Activated CD8-positive, alpha-beta memory T cell treated with anti-CD3 and anti-CD28 coated beads, Interleukin-2, amount 50 U/mL, for 24 hours (primary cell): Measurements from ENCODE around the gene CTSK.
"Not testable (repeated sequence)": the region's sequence is repeated elsewhere in the genome, so short reads cannot be mapped to it uniquely, and the experiment has no call there.

Experiments
- DNase-seq: peaks from one replicate; pipeline ENCODE4 v3.0.0-alpha.2; 2020; ENCODE audit errors: extremely low read depth

The CTSK gene

GRCh38 chr1:150805899-150806298 lies 2.2 kb downstream of the CTSK start:
- no peak for DNase-seq

- DNase-seq = no peak
Observed at GRCh38 chr1:150804671-150805070, 3.4 kb downstream of the CTSK start.

- no peak for DNase-seq
Observed at GRCh38 chr1:150799089-150799488, 9.0 kb downstream of the CTSK start.

- no peak for DNase-seq
Observed at GRCh38 chr1:150798525-150798924, 9.5 kb downstream of the CTSK start.

GRCh38 chr1:150796374-150796773 lies 11.7 kb downstream of the CTSK start:
- DNase-seq = no peak

GRCh38 chr1:150793778-150794177 lies 14.3 kb downstream of the CTSK start:
- not testable (repeated sequence) for DNase-seq

- no peak for DNase-seq
Observed at GRCh38 chr1:150793221-150793620, 14.8 kb downstream of the CTSK start.

GRCh38 chr1:150791585-150791984 lies 16.5 kb downstream of the CTSK start:
- no peak for DNase-seq

- no peak for DNase-seq
Observed at GRCh38 chr1:150789396-150789795, 18.7 kb downstream of the CTSK start.

- no peak for DNase-seq
Observed at GRCh38 chr1:150788946-150789345, 19.1 kb downstream of the CTSK start.

- DNase-seq = no peak
Observed at GRCh38 chr1:150787455-150787854, 20.6 kb downstream of the CTSK start.

GRCh38 chr1:150780510-150780909 lies 27.6 kb downstream of the CTSK start:
- no peak for DNase-seq

- DNase-seq = no peak
Observed at GRCh38 chr1:150778409-150778808, 29.7 kb downstream of the CTSK start.

- no peak for DNase-seq
Observed at GRCh38 chr1:150777544-150777943, 30.5 kb downstream of the CTSK start.

- not testable (repeated sequence) for DNase-seq
Observed at GRCh38 chr1:150775931-150776505, 32.0 kb downstream of the CTSK start.

- DNase-seq = no peak
Observed at GRCh38 chr1:150775276-150775675, 32.8 kb downstream of the CTSK start.

- no peak for DNase-seq
Observed at GRCh38 chr1:150772326-150772725, 35.7 kb downstream of the CTSK start.

GRCh38 chr1:150767704-150768103 lies 40.4 kb downstream of the CTSK start:
- not testable (repeated sequence) for DNase-seq

GRCh38 chr1:150765977-150766301 lies 42.1 kb downstream of the CTSK start:
- DNase-seq = not testable (repeated sequence)

- DNase-seq = no peak
Observed at GRCh38 chr1:150765296-150765976, 42.6 kb downstream of the CTSK start, which contains the start of gene CTSS. Gene CTSS (minus strand): TSS chr1:150765778. CDS start chr1:150764763, 1,015 bp downstream.

GRCh38 chr1:150764617-150765101 lies 43.4 kb downstream of the CTSK start:
- no peak for DNase-seq

GRCh38 chr1:150763018-150763417 lies 45.0 kb downstream of the CTSK start:
- no peak for DNase-seq

- DNase-seq = no peak
Observed at GRCh38 chr1:150762552-150762951, 45.5 kb downstream of the CTSK start.

GRCh38 chr1:150761801-150762200 lies 46.3 kb downstream of the CTSK start:
- no peak for DNase-seq
